PFSK-1 (cell line): ENCODE data around the gene DNER.

Experiments used
- POLR2AphosphoS5 ChIP-seq: IDR thresholded peaks from 2 replicates; pipeline ENCODE4 v1.6.1; 2012; ENCODE audit warnings: low read depth, mild to moderate bottlenecking, control low read depth, low read length, moderate library complexity
- REST ChIP-seq, 2 experiments: IDR thresholded peaks; 2 replicates each; pipeline versions ENCODE4 v1.6.1 to v1.8.0; 2011 to 2012; ENCODE audit warnings: low read depth in 2 of 2, low read length in 2 of 2, control low read depth in 1 of 2, inconsistent platforms in 1 of 2, mild to moderate bottlenecking in 1 of 2, moderate library complexity in 1 of 2; ENCODE audit not compliant: insufficient read depth in 1 of 2
- SIN3A ChIP-seq: IDR thresholded peaks from 2 replicates; pipeline ENCODE4 v1.6.1; 2012; ENCODE audit warnings: mild to moderate bottlenecking, low read length, moderate library complexity, borderline replicate concordance; ENCODE audit not compliant: insufficient read depth
- TAF1 ChIP-seq: IDR thresholded peaks from 2 replicates; pipeline ENCODE4 v1.6.1; 2012; ENCODE audit warnings: low read length, control low read depth, borderline replicate concordance; ENCODE audit not compliant: insufficient read depth

GRCh38 chr2:229563388-229563787 lies 151.0 kb downstream of the DNER start:
- TF ChIP-seq SIN3A, result no peak
- TF ChIP-seq POLR2AphosphoS5, result no peak
- TF ChIP-seq REST (IDR thresholded peaks at IDR 0.05; ENCODE audit: insufficient read depth in 1 of 2, low read depth in 2 of 2, low read length in 2 of 2), result no peak
- no peak for TF ChIP-seq TAF1
